Inferior parietal cortex (tissue), 1 donor: ENCODE measurements around the gene ERC1.
"Not testable (repeated sequence)": the region's sequence is repeated elsewhere in the genome, so short reads cannot be mapped to it uniquely, and the experiment has no call there.

Source experiments
- DNase-seq: peaks from one replicate; pipeline ENCODE4 v3.0.0-alpha.2; 2016; ENCODE audit errors: extremely low spot score

ERC1 gene

GRCh38 chr12:1022032-1022970, 31.3 kb downstream of the ERC1 start:
- DNase-seq: no peak

GRCh38 chr12:1030779-1031178, 39.8 kb downstream of the ERC1 start:
- DNase-seq: no peak

GRCh38 chr12:1034243-1034642, 43.2 kb downstream of the ERC1 start:
- no peak for DNase-seq

GRCh38 chr12:1034751-1035457, 43.9 kb downstream of the ERC1 start:
- no peak for DNase-seq

GRCh38 chr12:1041478-1041877, 50.5 kb downstream of the ERC1 start:
- no peak for DNase-seq

GRCh38 chr12:1044199-1044598, 53.2 kb downstream of the ERC1 start:
- DNase-seq: no peak

GRCh38 chr12:1044696-1045095, 53.7 kb downstream of the ERC1 start:
- no peak for DNase-seq

- DNase-seq: no peak
These were observed 55.7 kb downstream of the ERC1 start for GRCh38 chr12:1046727-1047126.

- peak; percentile 51 for DNase-seq
These were observed 57.1 kb downstream of the ERC1 start for GRCh38 chr12:1047898-1048660.

- DNase-seq: no peak
These were observed 59.2 kb downstream of the ERC1 start for GRCh38 chr12:1050059-1050707.

- DNase-seq: not testable (repeated sequence)
These were observed 60.6 kb downstream of the ERC1 start for GRCh38 chr12:1051672-1052071.

- no peak for DNase-seq
These were observed 62.7 kb downstream of the ERC1 start for GRCh38 chr12:1053690-1054089.

GRCh38 chr12:1054117-1054870, 63.3 kb downstream of the ERC1 start:
- DNase-seq: peak; percentile 39

GRCh38 chr12:1056390-1056789, 65.4 kb downstream of the ERC1 start:
- no peak for DNase-seq

GRCh38 chr12:1058423-1058822, 67.4 kb downstream of the ERC1 start:
- no peak for DNase-seq

- no peak for DNase-seq
These were observed 68.1 kb downstream of the ERC1 start for GRCh38 chr12:1059162-1059561.

- DNase-seq: no peak
These were observed 72.8 kb downstream of the ERC1 start for GRCh38 chr12:1063852-1064251.

GRCh38 chr12:1064317-1064716, 73.3 kb downstream of the ERC1 start:
- no peak for DNase-seq

- no peak for DNase-seq
These were observed 74.6 kb downstream of the ERC1 start for GRCh38 chr12:1065629-1066028.

- no peak for DNase-seq
These were observed 78.8 kb downstream of the ERC1 start for GRCh38 chr12:1069846-1070245.

GRCh38 chr12:1071182-1071581, 80.2 kb downstream of the ERC1 start:
- no peak for DNase-seq
